Dedifferentiated amniotic fluid mesenchymal stem cell (primary cell): ENCODE data around the gene IKZF1.

ENCODE experiments used
- DNase-seq: peaks from one replicate; pipeline ENCODE4 v3.0.0-alpha.2; 2016; ENCODE audit errors: extremely low spot score

The IKZF1 gene

GRCh38 chr7:50308532-50309385 lies 4.2 kb downstream of the IKZF1 start:
- DNase-seq, result no peak

DNA sequence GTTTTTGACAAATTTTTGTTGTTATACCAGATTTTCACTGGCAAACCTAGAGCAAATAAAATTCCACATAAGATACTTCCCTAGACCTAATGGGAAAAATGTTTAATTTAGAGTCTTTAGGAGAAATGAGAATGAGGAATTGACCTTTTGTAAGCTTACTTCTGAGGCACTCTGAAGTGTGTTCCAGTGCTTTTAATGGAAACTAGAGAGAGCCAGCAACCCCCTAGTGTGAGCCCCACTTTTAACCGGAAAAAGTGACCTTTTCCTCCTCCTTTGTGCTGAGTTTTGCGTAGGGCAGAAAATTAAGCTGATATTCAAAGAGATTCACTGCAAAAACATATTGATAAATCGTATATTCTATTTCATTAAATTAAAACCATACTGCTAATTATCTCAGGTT lies 5.2 kb downstream of the IKZF1 start:
- no peak for DNase-seq

- no peak for DNase-seq
Observed at GRCh38 chr7:50310361-50310760, 5.8 kb downstream of the IKZF1 start.

GRCh38 chr7:50310956-50311355 lies 6.4 kb downstream of the IKZF1 start:
- DNase-seq, result no peak

DNA sequence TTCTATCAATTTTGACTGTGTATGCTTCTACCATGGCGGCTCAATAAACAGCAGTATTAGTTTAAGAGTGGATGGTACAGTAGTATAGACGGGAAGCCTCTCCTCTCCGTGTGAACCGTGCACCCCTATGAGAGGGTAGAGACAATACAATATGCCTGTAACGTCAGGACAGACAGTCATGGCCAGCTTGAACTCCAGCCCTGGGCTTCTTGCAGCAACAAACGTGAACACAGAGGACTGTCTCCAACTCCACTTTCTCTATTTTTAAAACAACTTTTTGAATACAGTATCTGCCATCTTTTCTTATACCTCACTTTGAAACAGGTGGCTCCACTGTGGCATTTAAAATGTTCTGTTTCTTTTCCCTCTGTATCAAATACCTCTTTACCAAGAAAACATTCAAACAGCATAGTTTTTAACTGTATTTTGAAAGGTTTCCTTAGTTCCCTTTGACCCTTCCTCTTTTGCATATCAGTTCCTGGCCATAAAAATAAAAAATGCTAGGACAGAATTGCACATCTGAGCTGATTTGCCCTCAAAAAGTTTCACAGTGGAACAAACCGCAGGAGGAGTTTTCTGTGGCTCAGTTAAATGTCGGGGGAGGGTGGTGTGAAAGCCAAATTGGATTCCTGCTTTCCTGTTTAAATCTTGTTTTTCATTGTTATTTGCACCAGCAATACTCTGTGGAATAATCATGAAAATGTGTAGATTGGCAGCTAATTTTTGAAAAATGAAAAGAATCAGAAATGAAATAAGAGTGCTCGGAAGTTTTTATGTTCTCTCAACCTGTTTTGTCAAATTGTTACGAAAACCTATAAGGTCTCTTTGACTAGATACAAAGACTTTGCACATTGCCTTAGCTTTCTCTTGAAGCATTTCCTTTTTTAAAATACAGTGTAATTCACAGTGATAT lies 8.0 kb downstream of the IKZF1 start:
- no peak for DNase-seq

- no peak for DNase-seq
Observed at GRCh38 chr7:50314836-50315592, 10.5 kb downstream of the IKZF1 start.

DNA sequence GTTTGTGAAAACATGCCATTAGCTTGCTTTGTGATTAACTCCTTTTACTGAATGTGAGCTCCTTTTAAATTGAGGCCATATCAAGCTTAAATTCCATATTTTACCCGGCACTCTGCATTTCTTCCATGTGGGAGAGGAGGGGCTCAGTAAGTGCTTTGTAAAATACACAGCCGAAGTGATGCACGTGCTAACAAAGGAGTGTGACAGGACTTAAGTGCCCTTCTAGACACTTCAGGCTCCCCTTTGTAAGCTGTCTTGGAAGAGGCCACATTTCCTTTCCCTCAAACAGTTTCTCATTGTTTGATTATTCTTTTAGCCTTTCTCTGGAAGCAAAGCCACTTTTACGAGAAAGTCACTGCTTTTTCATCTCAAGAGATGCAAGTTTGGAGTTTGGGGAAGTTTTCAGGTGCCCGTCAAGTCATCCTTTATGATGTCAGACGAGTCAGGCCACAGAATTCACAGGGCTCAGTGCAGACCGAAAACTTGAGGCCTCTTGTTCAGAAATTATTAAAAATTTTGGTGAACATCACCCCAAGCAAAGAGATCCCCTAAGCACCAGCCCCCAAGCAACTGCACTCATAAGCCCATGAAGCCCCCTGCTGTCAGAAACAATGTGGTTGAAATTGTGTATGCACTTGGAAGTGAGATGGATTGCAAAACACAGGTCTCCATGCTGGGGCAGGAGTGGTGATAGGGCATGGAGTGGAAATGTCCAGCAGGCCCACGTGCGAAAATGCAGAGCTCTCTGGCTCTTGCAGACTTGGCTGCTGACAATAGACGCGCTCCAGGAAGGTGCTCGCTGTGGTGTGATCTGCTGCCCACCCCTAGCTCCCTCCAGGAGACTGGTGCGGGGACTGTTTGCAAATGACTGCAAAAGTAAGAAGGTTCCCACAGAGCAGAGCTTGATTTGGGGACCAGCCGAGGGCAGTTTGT lies 11.5 kb downstream of the IKZF1 start:
- no peak for DNase-seq

GRCh38 chr7:50317221-50317678 lies 12.7 kb downstream of the IKZF1 start:
- DNase-seq, result no peak

- no peak for DNase-seq
Observed at GRCh38 chr7:50317697-50318669, 13.5 kb downstream of the IKZF1 start.

DNA sequence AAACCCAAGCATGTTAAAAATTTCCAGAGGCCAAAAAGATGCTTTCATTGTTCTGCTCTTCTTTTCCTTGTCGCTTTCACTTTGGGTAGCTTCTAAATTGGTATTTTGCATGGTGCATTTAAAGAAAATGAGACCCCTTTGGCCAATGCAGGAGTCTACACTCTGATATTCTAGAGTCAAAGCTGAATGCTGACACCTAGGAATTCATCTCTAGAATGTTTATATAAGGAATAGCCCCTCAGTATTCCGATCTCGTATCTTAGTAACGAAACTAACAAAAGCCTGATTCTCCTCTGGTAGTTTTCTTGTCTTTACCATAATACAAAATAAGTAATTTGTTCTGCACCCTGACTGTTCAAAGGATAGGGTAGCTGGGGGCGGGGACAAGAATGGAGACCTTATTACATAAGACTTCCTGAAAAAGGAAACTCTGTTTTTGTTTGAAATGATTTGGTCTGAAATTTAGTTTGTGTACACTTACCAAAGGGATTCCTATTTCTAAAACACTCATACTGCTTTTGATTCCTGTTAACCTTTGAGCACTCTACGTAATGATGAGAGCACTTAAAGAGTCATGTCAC lies 17.1 kb downstream of the IKZF1 start:
- no peak for DNase-seq

GRCh38 chr7:50324113-50324512 lies 19.6 kb downstream of the IKZF1 start:
- DNase-seq, result no peak

DNA sequence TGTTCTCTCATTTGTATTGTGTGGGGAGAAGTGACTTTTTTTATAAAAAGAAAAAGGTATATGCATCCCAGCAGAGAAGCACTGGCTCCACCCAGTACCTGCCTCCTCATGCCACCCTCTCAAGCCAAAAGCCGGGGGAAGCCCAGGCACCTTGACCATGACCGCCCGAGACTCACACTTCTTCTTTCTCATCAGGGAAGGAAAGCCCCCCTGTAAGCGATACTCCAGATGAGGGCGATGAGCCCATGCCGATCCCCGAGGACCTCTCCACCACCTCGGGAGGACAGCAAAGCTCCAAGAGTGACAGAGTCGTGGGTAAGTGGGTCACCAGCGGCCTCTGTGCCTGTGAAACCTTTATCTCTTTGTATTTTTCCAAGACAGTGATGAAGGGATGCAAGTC lies 22.9 kb downstream of the IKZF1 start:
- DNase-seq, result no peak

GRCh38 chr7:50329775-50330174 lies 25.3 kb downstream of the IKZF1 start:
- DNase-seq, result no peak

- no peak for DNase-seq
Observed at GRCh38 chr7:50330254-50330653, 25.7 kb downstream of the IKZF1 start.

DNA sequence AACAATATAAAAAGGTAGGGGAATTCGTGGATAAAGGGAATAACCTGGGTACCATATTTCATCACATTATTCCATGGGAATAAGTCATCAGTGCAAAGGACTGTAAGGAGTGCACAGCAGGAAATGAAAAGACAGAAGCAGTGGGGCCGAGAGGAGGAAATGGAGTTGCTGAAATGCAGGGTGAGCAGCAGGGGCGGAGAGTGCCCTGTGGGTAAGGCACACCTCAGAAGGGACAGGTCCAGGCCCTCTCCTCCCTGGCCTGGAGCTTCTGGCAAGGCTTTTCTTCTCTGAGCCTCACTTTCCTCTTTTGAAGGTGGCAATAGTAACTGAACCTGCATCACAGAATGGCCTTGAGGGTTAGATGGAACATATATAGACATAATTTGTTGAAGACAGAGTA lies 26.2 kb downstream of the IKZF1 start:
- DNase-seq, result no peak

- no peak for DNase-seq
Observed at GRCh38 chr7:50331564-50332208, 27.2 kb downstream of the IKZF1 start.

DNA sequence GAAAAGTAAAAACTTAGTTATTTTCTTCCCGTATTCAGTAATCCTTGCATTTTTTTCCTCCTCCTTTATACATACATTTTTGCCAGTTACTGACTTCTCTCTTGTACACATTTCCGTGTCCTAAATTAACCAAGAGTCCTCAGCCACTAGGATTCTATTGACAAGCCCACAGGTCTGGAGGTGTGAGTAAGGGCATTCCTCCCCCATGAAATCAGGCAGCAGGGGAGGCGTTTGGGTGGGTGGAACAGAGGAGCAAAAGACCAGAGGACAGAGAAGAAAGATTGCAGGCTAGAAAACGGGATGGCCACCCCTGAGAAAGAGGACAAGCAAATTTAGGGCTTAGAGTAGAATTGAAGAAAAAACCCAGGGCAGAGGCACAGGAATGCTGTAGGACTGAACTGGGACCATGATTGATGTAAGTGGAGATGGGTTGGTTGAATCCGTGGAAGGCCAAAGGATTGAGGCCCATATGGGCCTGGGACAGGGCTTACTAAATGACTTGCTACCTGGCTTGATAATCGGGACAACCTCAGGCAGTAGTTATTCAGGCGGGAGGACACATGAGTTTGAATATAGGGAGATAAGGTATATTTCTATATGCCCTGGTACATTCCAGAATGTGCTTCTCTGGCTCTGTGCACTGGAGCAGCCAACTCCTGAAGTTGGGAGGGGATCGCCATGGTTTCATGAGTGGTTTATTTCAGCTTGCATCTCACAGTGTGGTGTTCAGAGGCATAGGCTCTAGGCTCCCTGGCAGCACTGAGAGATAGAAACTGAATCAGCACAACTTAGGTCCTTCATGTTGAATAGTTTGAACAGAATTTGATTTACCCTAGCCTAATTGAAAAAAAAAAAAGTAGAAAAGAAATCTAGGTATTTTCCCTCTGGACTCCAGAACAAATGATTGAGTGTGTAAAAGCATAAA lies 28.0 kb downstream of the IKZF1 start:
- no peak for DNase-seq

GRCh38 chr7:50333221-50333651 lies 28.7 kb downstream of the IKZF1 start:
- no peak for DNase-seq
